A549 (cell line): ENCODE results near the gene APC2.

Experiments used
- CBX2 ChIP-seq: fragments of 200-600 bp; sonication (generic); IDR thresholded peaks from 2 replicates; pipeline ENCODE4 v1.6.1; 2016; ENCODE audit warnings: low read depth, mild to moderate bottlenecking, borderline replicate concordance
- HDAC2 ChIP-seq: fragments of 200-600 bp; sonication (generic); IDR thresholded peaks from 2 replicates; pipeline ENCODE4 v1.6.1; 2016
- KDM1A ChIP-seq: fragments of 200-600 bp; sonication (generic); IDR thresholded peaks from 2 replicates; pipeline ENCODE4 v1.6.1; 2016; ENCODE audit warnings: low read depth, mild to moderate bottlenecking

GRCh38 chr19:1509602-1510441 lies 59.9 kb downstream of the APC2 start:
- TF ChIP-seq HDAC2 = no peak
- TF ChIP-seq KDM1A = no peak
- TF ChIP-seq CBX2 = no peak
